HEK293 (cell line): ENCODE measurements around the gene HPSE2.

ENCODE experiments used
- CTCF ChIA-PET: fragments of 350-600 bp; formaldehyde crosslinking; extraction: SDS; loops from one replicate; lab custom pipeline; 2021; ENCODE audit warnings: antibody characterized with exemption; lab: Yijun Ruan, JAX
- POLR2A ChIA-PET: fragments of 300-600 bp; formaldehyde crosslinking; extraction: SDS; loops from one replicate; lab custom pipeline; 2020; ENCODE audit warnings: antibody characterized with exemption, inconsistent platforms; lab: Yijun Ruan, JAX
- H3K27ac ChIP-seq: fragments of 200-500 bp; sonication (Bioruptor generic); 2 replicates; pipeline ENCODE4 v1.5.1; 2014; ENCODE audit warnings: low read depth, low read length, control low read depth, inconsistent platforms; ENCODE audit errors: extremely low read depth
- H3K36me3 ChIP-seq, 2 experiments: fragments of 200-500 bp in 1 of 2; sonication (Bioruptor generic) in 1 of 2; 1 replicate in 1 of 2; 2 replicates in 1 of 2; pipeline ENCODE4 v1.5.1; 2014 to 2017; ENCODE audit warnings: inconsistent platforms in 2 of 2, low read length in 2 of 2; ENCODE audit not compliant: control insufficient read depth in 2 of 2, insufficient read depth in 1 of 2
- H3K4me1 ChIP-seq: fragments of 200-500 bp; sonication (Bioruptor generic); 2 replicates; pipeline ENCODE4 v1.5.1; 2014; ENCODE audit warnings: mild to moderate bottlenecking, low read length, inconsistent platforms; ENCODE audit not compliant: control insufficient read depth, insufficient read depth
- H3K4me3 ChIP-seq: 2 replicates; pipeline ENCODE4 v1.5.1; 2011; ENCODE audit warnings: low read depth, mild to moderate bottlenecking, control low read depth, low read length, moderate library complexity
- H3K9me3 ChIP-seq: fragments of 200-500 bp; sonication (Bioruptor generic); 2 replicates; pipeline ENCODE4 v1.5.1; 2014; ENCODE audit warnings: low read depth, low read length, inconsistent platforms; ENCODE audit not compliant: control insufficient read depth, insufficient read depth
- BCL11B ChIP-seq: fragments of 450-650 bp; formaldehyde crosslinking; IDR thresholded peaks from 2 replicates; pipeline ENCODE4 v1.5.1; 2016; ENCODE audit warnings: low read depth, missing biosample characterization, missing genetic modification characterization
- GLIS2 ChIP-seq: fragments of 450-650 bp; formaldehyde crosslinking; IDR thresholded peaks from 2 replicates; pipeline ENCODE4 v1.5.1; 2016; ENCODE audit warnings: missing biosample characterization, missing genetic modification characterization
- HIC1 ChIP-seq: fragments of 450-650 bp; formaldehyde crosslinking; IDR thresholded peaks from 2 replicates; pipeline ENCODE4 v1.5.1; 2016; ENCODE audit warnings: missing biosample characterization, missing genetic modification characterization
- HOXD13 ChIP-seq: sonication (generic); formaldehyde crosslinking; IDR thresholded peaks from 2 replicates; pipeline ENCODE4 v1.8.0; 2022; ENCODE audit warnings: missing genetic modification reagents, borderline replicate concordance
- REPIN1 ChIP-seq: fragments of 450-650 bp; formaldehyde crosslinking; IDR thresholded peaks from 2 replicates; pipeline ENCODE4 v1.5.1; 2017; ENCODE audit warnings: missing biosample characterization, missing genetic modification characterization, low read depth
- REST ChIP-seq: fragments of 450-650 bp; formaldehyde crosslinking; IDR thresholded peaks from 2 replicates; pipeline ENCODE4 v1.5.1; 2016; ENCODE audit warnings: missing biosample characterization, missing genetic modification characterization
- SCRT2 ChIP-seq: fragments of 450-650 bp; formaldehyde crosslinking; IDR thresholded peaks from 2 replicates; pipeline ENCODE4 v1.5.1; 2016; ENCODE audit warnings: missing biosample characterization, missing genetic modification characterization
- ZNF121 ChIP-seq: fragments of 450-650 bp; formaldehyde crosslinking; IDR thresholded peaks from 2 replicates; pipeline ENCODE4 v1.5.1; 2016; ENCODE audit warnings: missing biosample characterization, missing genetic modification characterization
- ZNF140 ChIP-seq: fragments of 450-650 bp; formaldehyde crosslinking; IDR thresholded peaks from 2 replicates; pipeline ENCODE4 v1.5.1; 2016; ENCODE audit warnings: missing biosample characterization, missing genetic modification characterization
- ZNF16 ChIP-seq: fragments of 450-650 bp; formaldehyde crosslinking; IDR thresholded peaks from 2 replicates; pipeline ENCODE4 v1.5.1; 2016; ENCODE audit warnings: low read depth, missing biosample characterization, missing genetic modification characterization
- ZNF184 ChIP-seq: fragments of 450-650 bp; IDR thresholded peaks from 2 replicates; pipeline ENCODE4 v1.5.1; 2018; ENCODE audit warnings: missing biosample characterization, mild to moderate bottlenecking, missing genetic modification characterization
- ZNF211 ChIP-seq: fragments of 450-650 bp; formaldehyde crosslinking; IDR thresholded peaks from 2 replicates; pipeline ENCODE4 v1.5.1; 2016; ENCODE audit warnings: low read depth, missing biosample characterization, missing genetic modification characterization
- ZNF221 ChIP-seq: fragments of 450-650 bp; formaldehyde crosslinking; IDR thresholded peaks from 2 replicates; pipeline ENCODE4 v1.5.1; 2017; ENCODE audit warnings: missing biosample characterization, missing genetic modification characterization, borderline replicate concordance
- ZNF239 ChIP-seq: fragments of 450-650 bp; formaldehyde crosslinking; IDR thresholded peaks from 2 replicates; pipeline ENCODE4 v1.5.1; 2016; ENCODE audit warnings: missing biosample characterization, missing genetic modification characterization
- ZNF280C ChIP-seq: fragments of 450-650 bp; formaldehyde crosslinking; IDR thresholded peaks from 2 replicates; pipeline ENCODE4 v1.5.1; 2016; ENCODE audit warnings: missing biosample characterization, missing genetic modification characterization
- ZNF473 ChIP-seq: fragments of 450-650 bp; formaldehyde crosslinking; IDR thresholded peaks from 2 replicates; pipeline ENCODE4 v1.5.1; 2017; ENCODE audit warnings: missing biosample characterization, missing genetic modification characterization
- ZNF558 ChIP-seq: fragments of 450-650 bp; formaldehyde crosslinking; IDR thresholded peaks from 2 replicates; pipeline ENCODE4 v1.5.1; 2016; ENCODE audit warnings: missing biosample characterization, missing genetic modification characterization
- ZNF624 ChIP-seq: fragments of 450-650 bp; formaldehyde crosslinking; IDR thresholded peaks from 2 replicates; pipeline ENCODE4 v1.5.1; 2017; ENCODE audit warnings: missing biosample characterization, missing genetic modification characterization
- ZNF677 ChIP-seq: fragments of 450-650 bp; IDR thresholded peaks from 2 replicates; pipeline ENCODE4 v1.5.0; 2018; ENCODE audit warnings: missing biosample characterization, mild to moderate bottlenecking, missing genetic modification characterization, moderate library complexity
- ZNF707 ChIP-seq: fragments of 450-650 bp; formaldehyde crosslinking; IDR thresholded peaks from 2 replicates; pipeline ENCODE4 v1.5.1; 2016; ENCODE audit warnings: missing biosample characterization, missing genetic modification characterization
- ZNF768 ChIP-seq: fragments of 450-650 bp; formaldehyde crosslinking; IDR thresholded peaks from 2 replicates; pipeline ENCODE4 v1.5.1; 2018; ENCODE audit warnings: missing biosample characterization, mild to moderate bottlenecking, missing genetic modification characterization
- ZNF791 ChIP-seq: fragments of 450-650 bp; formaldehyde crosslinking; IDR thresholded peaks from 2 replicates; pipeline ENCODE4 v1.5.1; 2016; ENCODE audit warnings: missing biosample characterization, missing genetic modification characterization
- ZSCAN30 ChIP-seq: fragments of 450-650 bp; IDR thresholded peaks from 2 replicates; pipeline ENCODE4 v1.5.1; 2018; ENCODE audit warnings: missing biosample characterization, mild to moderate bottlenecking, missing genetic modification characterization, moderate library complexity

HPSE2 gene

GRCh38 chr10:98949306-98949705 lies 286.3 kb downstream of the HPSE2 start:
- H3K27ac ChIP-seq = no peak overlapping the region
- no peak for TF ChIP-seq ZNF280C
- TF ChIP-seq ZNF707 = no peak
- TF ChIP-seq ZNF624 (tag by site-specific recombination) = no peak
- no peak for TF ChIP-seq ZNF221 (tag by site-specific recombination)
- TF ChIP-seq ZNF558 (tag by site-specific recombination) = no peak
- no peak for TF ChIP-seq ZNF768
- TF ChIP-seq ZNF473 = no peak
- TF ChIP-seq ZNF677 (tag by site-specific recombination) = no peak
- no peak for TF ChIP-seq ZNF121 (tag by site-specific recombination)
- TF ChIP-seq ZNF211 (tag by site-specific recombination) = no peak
- no peak for TF ChIP-seq ZNF140
- TF ChIP-seq GLIS2 = no peak
- TF ChIP-seq ZNF791 (tag by site-specific recombination) = no peak
- TF ChIP-seq, all 188 proteins: peak for 0
- Histone ChIP-seq H3K4me3 (no peak overlapping the region), H3K9me3 (no peaks in the 10 kb centered on the region), H3K4me1 (no peaks in the 10 kb centered on the region), H3K36me3 (no peaks in the 10 kb centered on the region)
- ChIA-PET CTCF (no interaction called here), POLR2A (no interaction called here)

- CTCF ChIA-PET = no interaction called here
- POLR2A ChIA-PET = no interaction called here
- TF ChIP-seq HOXD13 (no peak), ZNF239 (tag by site-specific recombination) (no peak), ZNF184 (tag by site-specific recombination) (no peak), ZSCAN30 (tag by site-specific recombination) (no peak), BCL11B (tag by site-specific recombination) (no peak), REPIN1 (tag by site-specific recombination) (no peak), ZNF16 (tag by site-specific recombination) (no peak), SCRT2 (tag by site-specific recombination) (no peak), HIC1 (tag by site-specific recombination) (no peak), REST (tag by site-specific recombination) (no peak)
- TF ChIP-seq, all 188 proteins: peak for 0
- no peaks in the 10 kb centered on the region for H3K9me3 ChIP-seq
- H3K4me3 ChIP-seq = no peak overlapping the region
- no peaks in the 10 kb centered on the region for H3K36me3 ChIP-seq
- no peaks in the 10 kb centered on the region for H3K4me1 ChIP-seq
- no peak overlapping the region for H3K27ac ChIP-seq
Observed at GRCh38 chr10:98943681-98944080, 292.0 kb downstream of the HPSE2 start.
